Measurements from ENCODE around the gene MXRA5. TPM values are rescaled to one million over a fixed set of nuclear protein-coding genes. Genes with fewer than 3 reads are reported as not detected.

The MXRA5 gene
- total and polyA plus RNA-seq, 2 of the 13 experiments (the other 11 are each of a cell fraction or from before 2014, with no cell fraction given), result not detected

GRCh38 chrX:3290561-3290960 is 55.9 kb downstream of the MXRA5 start:
- Histone ChIP-seq H3K4me1 (ENCODE audit: insufficient read depth, low read length) (no peaks in the 10 kb centered on the region), H3K36me3 (replicated peaks in 1 of 2; ENCODE audit: control insufficient read depth in 1 of 2, insufficient read depth in 2 of 2, low read length in 2 of 2) (no peaks in the 10 kb centered on the region), H3K27ac (ENCODE audit: extremely low read length, insufficient read depth, low read length) (no peak overlapping the region), H2AFZ (ENCODE audit: low read length) (no peak overlapping the region), H3K4me2 (ENCODE audit: low read depth, low read length) (no peak overlapping the region), H3K79me2 (ENCODE audit: insufficient read depth, low read length) (no peaks in the 10 kb centered on the region), H3K4me3 (replicated peaks in 1 of 3; ENCODE audit: insufficient read depth in 1 of 3, low read depth in 2 of 3, low read length in 3 of 3) (no peak overlapping the region), H4K20me1 (ENCODE audit: insufficient read depth, low read length) (no peaks in the 10 kb centered on the region), H3K9me3 (ENCODE audit: low read length) (no peaks in the 10 kb centered on the region), H3K9ac (ENCODE audit: insufficient read depth, low read depth, low read length) (no peak overlapping the region), H3K27me3 (ENCODE audit: control insufficient read depth in 1 of 2, insufficient read depth in 2 of 2, low read length in 2 of 2) (no peaks in the 10 kb centered on the region)
- no peak for FAIRE-seq
- CTCF ChIA-PET (ENCODE audit: low intra/inter-chr PET ratio, low total read pairs), result no interaction called here
- POLR2A ChIA-PET, result no interaction called here
- BruUV-seq (replicated peaks), result no TSS peak
- 0% methylated on average over 1 of the region's 1 CpG for WGBS (ENCODE audit: low lambda C conversion rate)
- ATAC-seq, result no peak
- DNase-seq (ENCODE audit: low spot score), result no peak
- in situ Hi-C loops (cut with HindIII; ENCODE audit: extremely low pct_ligation_motif_present, low pct_unique_long_range_greater_than_20kb) (no loop called here), intact Hi-C loops (cut with micrococcal nuclease; ENCODE audit: unreplicated experiment) (no loop called here)
- TF ChIP-seq SALL1 (CRISPR knock-in tag; IDR thresholded peaks at IDR 0.05) (no peak), ZSCAN5A (CRISPR knock-in tag; IDR thresholded peaks at IDR 0.05; ENCODE audit: borderline replicate concordance) (no peak), DDIT3 (CRISPR knock-in tag; IDR thresholded peaks at IDR 0.05) (no peak), FOXA1 (IDR thresholded peaks at IDR 0.05) (no peak), FOXA1 (CRISPR knock-in tag; IDR thresholded peaks at IDR 0.05) (no peak), SMAD3 (CRISPR knock-in tag; IDR thresholded peaks at IDR 0.05) (no peak), KDM2A (CRISPR knock-in tag; IDR thresholded peaks at IDR 0.05; ENCODE audit: borderline replicate concordance, low read depth) (no peak), KLF16 (CRISPR knock-in tag; IDR thresholded peaks at IDR 0.05) (no peak), TAF15 (IDR thresholded peaks at IDR 0.05; ENCODE audit: low read depth, low read length, poor library complexity, severe bottlenecking) (no peak), FOXK2 (IDR thresholded peaks at IDR 0.05) (no peak), POGZ (CRISPR knock-in tag; IDR thresholded peaks at IDR 0.05) (no peak), ZBTB2 (CRISPR knock-in tag; IDR thresholded peaks at IDR 0.05; ENCODE audit: low read depth) (no peak), POGK (CRISPR knock-in tag; conservative IDR thresholded peaks at IDR 0.05) (no peak), MTF1 (CRISPR knock-in tag; IDR thresholded peaks at IDR 0.05) (no peak), ZNF572 (CRISPR knock-in tag; IDR thresholded peaks at IDR 0.05) (no peak), ATF4 (CRISPR knock-in tag; IDR thresholded peaks at IDR 0.05) (no peak), ATF3 (CRISPR knock-in tag; IDR thresholded peaks at IDR 0.05) (no peak)
